GM12875 (cell line): ENCODE measurements around the gene TNFRSF9.
"Not testable (repeated sequence)": the region's sequence is repeated elsewhere in the genome, so short reads cannot be mapped to it uniquely, and the experiment has no call there.

ENCODE experiments used
- H3K4me3 ChIP-seq: one replicate; pipeline ENCODE4 v1.5.1; 2011; ENCODE audit warnings: low read depth, low read length, control low read depth
- TF ChIP-seq, protein P1 (sequence below): IDR thresholded peaks from 2 replicates; pipeline ENCODE4 v1.5.1; 2011; ENCODE audit warnings: low read depth, mild to moderate bottlenecking, control low read depth, inconsistent platforms, low read length, moderate library complexity, borderline replicate concordance; ENCODE audit not compliant: insufficient read depth

TNFRSF9 gene

DNA sequence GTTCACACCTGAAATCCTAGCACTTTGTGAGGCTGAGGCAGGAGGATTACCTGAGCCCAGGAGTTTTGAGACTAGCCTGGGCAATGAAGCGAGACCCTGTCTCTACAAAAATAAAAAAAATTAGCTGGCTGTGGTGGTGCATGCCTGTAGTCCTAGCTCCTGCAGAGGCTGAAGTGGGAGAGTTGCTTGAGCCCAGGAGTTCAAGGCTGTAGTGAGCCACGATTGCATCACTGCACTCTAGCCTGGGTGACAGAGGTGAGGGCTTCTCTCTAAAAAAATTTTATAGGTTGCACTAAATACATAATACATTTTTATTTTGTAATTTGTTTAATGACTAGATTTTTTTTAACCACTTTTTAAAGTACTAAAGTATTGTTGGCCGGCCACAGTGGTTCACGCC, 27.0 kb upstream of the TNFRSF9 start:
- TF ChIP-seq, protein P1, sequence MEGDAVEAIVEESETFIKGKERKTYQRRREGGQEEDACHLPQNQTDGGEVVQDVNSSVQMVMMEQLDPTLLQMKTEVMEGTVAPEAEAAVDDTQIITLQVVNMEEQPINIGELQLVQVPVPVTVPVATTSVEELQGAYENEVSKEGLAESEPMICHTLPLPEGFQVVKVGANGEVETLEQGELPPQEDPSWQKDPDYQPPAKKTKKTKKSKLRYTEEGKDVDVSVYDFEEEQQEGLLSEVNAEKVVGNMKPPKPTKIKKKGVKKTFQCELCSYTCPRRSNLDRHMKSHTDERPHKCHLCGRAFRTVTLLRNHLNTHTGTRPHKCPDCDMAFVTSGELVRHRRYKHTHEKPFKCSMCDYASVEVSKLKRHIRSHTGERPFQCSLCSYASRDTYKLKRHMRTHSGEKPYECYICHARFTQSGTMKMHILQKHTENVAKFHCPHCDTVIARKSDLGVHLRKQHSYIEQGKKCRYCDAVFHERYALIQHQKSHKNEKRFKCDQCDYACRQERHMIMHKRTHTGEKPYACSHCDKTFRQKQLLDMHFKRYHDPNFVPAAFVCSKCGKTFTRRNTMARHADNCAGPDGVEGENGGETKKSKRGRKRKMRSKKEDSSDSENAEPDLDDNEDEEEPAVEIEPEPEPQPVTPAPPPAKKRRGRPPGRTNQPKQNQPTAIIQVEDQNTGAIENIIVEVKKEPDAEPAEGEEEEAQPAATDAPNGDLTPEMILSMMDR, result no peak
- no peak overlapping the region for H3K4me3 ChIP-seq

DNA sequence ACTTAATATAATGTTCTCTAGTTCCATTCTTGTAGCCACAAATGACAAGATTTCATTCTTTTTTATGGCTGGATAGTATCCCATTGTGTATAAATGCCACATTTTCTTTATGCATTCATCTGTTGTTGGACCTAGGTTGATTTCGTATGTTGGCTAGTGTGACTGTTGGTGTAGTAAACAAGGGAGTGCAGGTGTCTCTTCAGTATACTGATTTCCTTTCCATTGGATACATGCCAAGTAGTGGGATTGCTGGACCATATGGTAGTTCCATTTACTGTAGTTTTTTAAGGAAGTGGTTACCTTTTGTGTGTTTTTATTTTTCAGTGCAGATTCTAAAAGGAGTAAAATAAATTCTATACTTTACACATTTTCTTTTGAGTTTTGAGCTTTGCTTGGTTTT, 26.6 kb upstream of the TNFRSF9 start:
- no peak overlapping the region for H3K4me3 ChIP-seq
- TF ChIP-seq, protein P1, result no peak

DNA sequence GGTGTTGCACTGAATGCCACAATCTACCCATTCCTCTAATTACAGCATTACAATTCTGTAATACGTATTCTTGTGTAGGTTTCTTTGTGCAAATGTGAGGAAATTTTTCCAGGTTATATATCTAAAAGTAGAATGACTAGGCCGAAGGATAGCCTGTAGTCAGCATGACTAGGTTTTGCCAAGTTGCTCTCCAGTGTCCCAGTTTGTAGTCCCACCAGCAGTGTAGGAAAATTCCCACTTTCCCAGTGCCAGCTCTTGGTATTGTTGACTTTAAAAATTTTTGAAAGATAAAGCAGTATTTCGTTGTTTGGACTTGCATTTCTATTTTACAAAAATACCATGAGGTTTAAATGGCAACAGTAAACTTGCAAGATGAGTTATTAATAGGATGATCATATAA, 23.8 kb upstream of the TNFRSF9 start:
- TF ChIP-seq, protein P1, result no peak
- H3K4me3 ChIP-seq, result no peak overlapping the region

DNA sequence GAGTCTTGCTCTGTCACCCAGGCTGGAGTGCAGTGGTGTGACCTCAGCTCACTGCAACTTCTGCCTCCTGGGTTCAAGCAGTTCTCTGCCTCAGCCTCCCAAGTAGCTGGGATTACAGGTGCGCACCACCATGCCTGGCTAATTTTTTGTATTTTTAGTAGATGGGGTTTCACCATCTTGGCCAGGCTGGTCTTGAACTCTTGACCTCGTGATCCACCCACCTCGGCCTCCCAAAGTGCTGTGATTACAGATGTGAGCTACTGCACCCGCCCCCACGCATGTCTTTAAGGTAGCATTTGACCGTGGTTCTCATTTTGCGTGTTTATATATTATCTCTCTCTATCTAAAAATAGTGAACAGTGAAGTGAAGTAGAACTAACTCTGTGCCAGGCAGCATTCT, 23.2 kb upstream of the TNFRSF9 start:
- not testable (repeated sequence) for H3K4me3 ChIP-seq

DNA sequence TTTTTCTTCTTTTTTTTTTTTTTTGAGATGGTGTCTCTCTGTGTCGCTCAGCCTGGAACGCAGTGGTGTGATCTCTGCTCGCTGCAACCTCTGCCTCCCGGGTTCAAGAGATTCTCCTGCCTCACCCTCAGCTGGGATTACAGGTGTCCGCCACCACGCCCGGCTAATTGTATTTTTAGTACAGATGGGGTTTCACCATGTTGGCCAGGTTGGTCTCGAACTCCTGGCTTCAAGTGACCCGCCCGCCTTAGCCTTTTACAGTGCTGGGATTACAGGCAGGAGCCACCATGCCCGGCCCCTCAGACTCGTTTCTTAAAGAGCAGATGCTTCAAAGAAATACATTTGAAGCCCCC, 22.7 kb upstream of the TNFRSF9 start:
- not testable (repeated sequence) for H3K4me3 ChIP-seq

DNA sequence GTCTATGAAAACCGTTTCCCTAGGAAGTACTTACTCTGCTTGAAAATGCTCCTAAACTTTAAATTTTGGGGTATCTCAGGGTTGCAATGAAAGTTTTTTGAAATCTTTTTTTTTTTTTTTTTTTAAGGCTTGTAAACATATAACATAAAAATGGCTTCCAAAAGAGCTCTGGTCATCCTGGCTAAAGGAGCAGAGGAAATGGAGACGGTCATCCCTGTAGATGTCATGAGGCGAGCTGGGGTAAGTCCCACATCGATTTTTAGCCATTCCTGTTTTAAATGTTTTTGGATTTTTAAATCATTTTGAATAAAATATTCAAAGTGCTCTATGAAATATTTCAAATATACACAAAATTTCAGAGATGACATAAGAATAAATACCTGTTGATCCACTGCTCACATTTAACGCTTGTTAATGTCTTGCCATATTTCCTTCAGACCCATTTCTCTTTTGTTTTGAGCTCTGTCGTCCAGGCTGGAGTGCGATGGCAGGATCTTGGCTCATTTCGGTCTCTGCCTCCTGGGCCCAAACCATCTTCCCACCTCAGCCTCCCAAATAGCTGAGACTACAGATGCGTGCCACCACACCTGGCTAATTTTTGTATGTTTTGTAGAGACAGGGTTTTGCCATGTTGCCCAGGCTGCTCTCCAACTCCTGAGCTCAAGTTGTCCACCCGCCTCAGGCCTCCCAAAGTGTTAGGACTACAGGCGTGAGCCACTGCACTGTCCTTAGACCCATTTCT, 22.2 kb upstream of the TNFRSF9 start:
- H3K4me3 ChIP-seq, result peak overlapping the region; percentile 93
- TF ChIP-seq, protein P1, result no peak

DNA sequence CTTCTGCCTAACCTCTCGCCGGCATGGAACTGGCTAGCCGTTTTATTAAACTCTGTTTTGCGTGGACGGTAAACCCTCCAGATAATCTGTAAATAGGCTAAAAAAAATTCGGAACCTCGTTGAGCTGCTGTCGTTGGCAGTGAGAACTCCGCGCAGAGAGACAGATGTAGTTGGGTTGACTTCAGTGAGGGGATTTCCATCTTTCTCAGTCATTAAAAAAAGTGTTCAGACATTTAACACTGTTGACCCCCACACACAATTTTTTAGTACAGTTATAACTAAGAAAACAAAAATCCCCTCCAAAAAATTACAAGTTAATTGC, 21.3 kb upstream of the TNFRSF9 start:
- TF ChIP-seq, protein P1, result no peak
- peak overlapping the region; percentile 93 for H3K4me3 ChIP-seq

DNA sequence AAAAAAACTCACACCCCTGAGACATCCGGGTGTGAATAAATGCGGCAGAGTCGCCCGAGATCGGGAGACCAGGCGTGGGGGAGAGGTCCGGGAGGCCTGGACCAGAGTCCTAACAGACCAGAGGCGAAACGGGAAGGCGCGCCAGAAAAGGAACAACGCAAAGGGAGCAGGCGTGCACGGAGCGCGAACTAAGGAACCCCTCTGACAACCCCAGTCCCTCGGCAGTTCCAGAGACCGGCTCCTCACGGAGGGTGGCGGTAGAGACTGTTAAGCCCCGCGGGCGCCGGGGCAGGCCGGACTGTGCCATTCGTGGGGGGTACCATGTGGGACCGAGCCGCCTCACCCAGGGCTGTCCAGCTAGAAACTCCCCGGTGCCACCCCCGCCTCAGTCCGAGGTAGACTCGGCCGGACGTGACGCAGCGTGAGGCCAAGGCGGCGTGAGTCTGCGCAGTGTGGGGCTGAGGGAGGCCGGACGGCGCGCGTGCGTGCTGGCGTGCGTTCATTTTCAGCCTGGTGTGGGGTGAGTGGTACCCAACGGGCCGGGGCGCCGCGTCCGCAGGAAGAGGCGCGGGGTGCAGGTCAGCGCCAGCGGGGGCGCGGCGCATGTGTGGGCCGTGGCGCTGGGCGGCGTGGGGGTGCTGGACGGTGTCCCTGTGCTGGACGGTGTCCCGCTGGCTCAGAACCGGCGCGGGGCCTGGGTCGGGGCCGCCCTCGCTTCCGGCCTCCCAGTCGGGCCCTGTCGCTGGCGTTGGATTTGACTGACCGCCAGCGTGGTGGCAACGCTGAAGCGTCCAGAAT, 20.8 kb upstream of the TNFRSF9 start, which contains the start of gene PARK7:
TSS of gene PARK7 (plus strand) at position 496 of the 798 bp plus-strand sequence. CDS start 1,075 bp downstream, outside the sequence.
- peak within 1 kb of the TSS; percentile 93 for H3K4me3 ChIP-seq
- TF ChIP-seq, protein P1, result peak; percentile 53; the same call in 1 of the 2 replicates
